Glutamatergic neuron (in vitro differentiated cells): ENCODE measurements around the gene FRAS1. TPM values are rescaled to one million over a fixed set of nuclear protein-coding genes. Genes with fewer than 3 reads are reported as not detected.

Source experiments
- DNase-seq: peaks from one replicate; pipeline ENCODE4 v3.0.0; 2022
- H3K27ac Mint-ChIP-seq: one replicate; pipeline ENCODE4 v1.8.0; 2020; ENCODE audit warnings: mild to moderate bottlenecking, mixed read lengths, inconsistent platforms; ENCODE audit not compliant: unreplicated experiment
- H3K27me3 Mint-ChIP-seq: one replicate; pipeline ENCODE4 v1.8.0; 2020; ENCODE audit warnings: mild to moderate bottlenecking, moderate library complexity, mixed read lengths, inconsistent platforms; ENCODE audit not compliant: unreplicated experiment
- H3K36me3 Mint-ChIP-seq: one replicate; pipeline ENCODE4 v1.8.0; 2020; ENCODE audit warnings: mild to moderate bottlenecking, mixed read lengths, inconsistent platforms; ENCODE audit not compliant: unreplicated experiment
- H3K4me1 Mint-ChIP-seq: one replicate; pipeline ENCODE4 v1.8.0; 2020; ENCODE audit warnings: mild to moderate bottlenecking, low read depth, mixed read lengths, inconsistent platforms; ENCODE audit not compliant: unreplicated experiment
- H3K4me3 Mint-ChIP-seq: one replicate; pipeline ENCODE4 v1.8.0; 2020; ENCODE audit warnings: mild to moderate bottlenecking, mixed read lengths, inconsistent platforms; ENCODE audit not compliant: unreplicated experiment
- H3K9me3 Mint-ChIP-seq: one replicate; pipeline ENCODE4 v1.8.0; 2020; ENCODE audit warnings: mild to moderate bottlenecking, moderate library complexity, mixed read lengths, inconsistent platforms; ENCODE audit not compliant: unreplicated experiment
- total RNA-seq: library from RNA; stranded (reverse); fragmentation: NEBNext Ultra II Directional; extraction: Animal tissue kit (Norgen Biotek cat#: 25700); gene quantifications from one replicate; pipeline ENCODE4 v1.2.1, GENCODE V29; 2021; ENCODE audit not compliant: unreplicated experiment
- TF ChIP-seq, protein P1 (sequence below): fragments of 200-600 bp; sonication (generic); IDR thresholded peaks from one replicate; pipeline ENCODE4 v1.5.0; 2021; ENCODE audit not compliant: partially characterized antibody, unreplicated experiment

Gene FRAS1
- total RNA-seq, 1 donor from 2014 or later, result 18.7 TPM

DNA sequence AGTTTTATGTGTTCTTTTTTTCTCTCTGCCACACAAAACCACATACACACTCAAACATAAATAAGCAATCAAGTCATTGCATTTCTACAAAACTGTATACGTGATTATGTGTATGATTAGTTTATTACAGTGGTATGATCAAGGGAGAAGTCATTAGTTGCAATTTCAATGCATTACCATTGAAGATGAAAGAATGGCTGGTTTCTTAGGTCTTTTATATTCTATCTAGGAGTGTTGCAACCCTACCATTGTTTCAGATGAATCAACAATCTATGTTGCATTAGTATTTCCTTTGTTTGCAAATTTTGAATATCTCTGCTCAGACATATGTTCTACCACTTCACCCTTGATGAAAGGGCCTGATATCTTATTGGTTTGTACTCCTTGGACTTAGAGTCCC is 501.3 kb downstream of the FRAS1 start:
- no peak for DNase-seq
- Mint-ChIP-seq H3K27me3 (peaks cover 3% of the 10 kb centered on the region), H3K4me1 (peaks cover 9% of the 10 kb centered on the region), H3K9me3 (no peaks in the 10 kb centered on the region), H3K27ac (no peak overlapping the region), H3K4me3 (no peak overlapping the region), H3K36me3 (no peaks in the 10 kb centered on the region)
- TF ChIP-seq, protein P1, sequence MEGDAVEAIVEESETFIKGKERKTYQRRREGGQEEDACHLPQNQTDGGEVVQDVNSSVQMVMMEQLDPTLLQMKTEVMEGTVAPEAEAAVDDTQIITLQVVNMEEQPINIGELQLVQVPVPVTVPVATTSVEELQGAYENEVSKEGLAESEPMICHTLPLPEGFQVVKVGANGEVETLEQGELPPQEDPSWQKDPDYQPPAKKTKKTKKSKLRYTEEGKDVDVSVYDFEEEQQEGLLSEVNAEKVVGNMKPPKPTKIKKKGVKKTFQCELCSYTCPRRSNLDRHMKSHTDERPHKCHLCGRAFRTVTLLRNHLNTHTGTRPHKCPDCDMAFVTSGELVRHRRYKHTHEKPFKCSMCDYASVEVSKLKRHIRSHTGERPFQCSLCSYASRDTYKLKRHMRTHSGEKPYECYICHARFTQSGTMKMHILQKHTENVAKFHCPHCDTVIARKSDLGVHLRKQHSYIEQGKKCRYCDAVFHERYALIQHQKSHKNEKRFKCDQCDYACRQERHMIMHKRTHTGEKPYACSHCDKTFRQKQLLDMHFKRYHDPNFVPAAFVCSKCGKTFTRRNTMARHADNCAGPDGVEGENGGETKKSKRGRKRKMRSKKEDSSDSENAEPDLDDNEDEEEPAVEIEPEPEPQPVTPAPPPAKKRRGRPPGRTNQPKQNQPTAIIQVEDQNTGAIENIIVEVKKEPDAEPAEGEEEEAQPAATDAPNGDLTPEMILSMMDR, result no peak

DNA sequence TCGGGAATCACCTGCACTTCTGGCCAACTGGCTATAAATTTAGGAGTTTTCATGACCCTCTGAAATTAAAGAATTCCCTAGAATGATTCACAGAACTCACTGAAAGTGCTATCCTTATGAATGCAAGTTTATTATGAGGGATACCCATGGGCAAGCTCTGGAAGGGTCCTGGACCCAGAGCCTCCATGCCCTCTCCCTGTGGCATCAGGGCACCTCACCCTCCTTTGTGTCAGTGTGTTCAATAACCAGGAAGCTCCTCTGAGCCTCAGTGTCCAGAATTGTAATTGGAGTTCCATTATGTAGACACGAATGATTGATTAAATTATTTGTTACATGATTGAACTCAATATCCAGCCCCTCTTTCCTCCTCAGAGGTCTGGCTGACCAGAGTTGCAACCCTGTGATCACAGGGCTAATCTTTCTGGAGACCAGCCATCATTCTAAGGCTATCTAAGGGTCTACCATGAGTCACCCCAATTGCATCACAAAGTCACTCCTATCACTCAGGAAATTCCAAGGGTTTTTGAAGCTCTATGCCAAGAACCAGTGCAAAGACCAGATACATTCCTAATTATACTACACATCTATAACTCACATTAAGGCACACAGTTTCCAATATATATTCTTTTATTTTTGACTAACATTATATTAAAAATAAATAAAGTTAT is 503.3 kb downstream of the FRAS1 start:
- H3K27ac Mint-ChIP-seq, result no peak overlapping the region
- H3K27me3 Mint-ChIP-seq, result peaks cover 5% of the 10 kb centered on the region
- H3K4me1 Mint-ChIP-seq, result peaks cover 9% of the 10 kb centered on the region
- TF ChIP-seq, protein P1, result no peak
- H3K9me3 Mint-ChIP-seq, result no peaks in the 10 kb centered on the region
- no peak overlapping the region for H3K4me3 Mint-ChIP-seq
- no peaks in the 10 kb centered on the region for H3K36me3 Mint-ChIP-seq
- DNase-seq, result no peak

DNA sequence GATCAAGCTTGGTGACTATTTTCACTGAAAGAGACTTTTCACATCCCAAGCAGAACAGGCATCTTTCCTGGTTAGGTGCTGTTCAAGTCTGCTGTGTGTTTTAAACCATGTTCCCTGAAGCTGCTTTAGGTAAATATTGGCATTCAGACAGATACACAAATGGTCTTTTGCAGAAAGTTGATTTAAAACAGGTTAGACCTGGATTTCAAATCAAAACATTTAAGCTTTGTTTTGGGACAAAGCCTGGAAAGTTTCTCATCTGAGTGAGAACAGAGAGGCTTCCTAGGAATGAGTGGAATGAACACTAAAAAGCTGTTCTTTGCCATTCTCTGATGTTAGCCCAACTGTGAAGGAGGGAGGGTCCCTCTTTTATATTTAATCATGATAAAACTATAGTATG is 504.6 kb downstream of the FRAS1 start:
- Mint-ChIP-seq H3K4me3 (no peak overlapping the region), H3K9me3 (no peaks in the 10 kb centered on the region), H3K36me3 (no peaks in the 10 kb centered on the region), H3K27me3 (peaks cover 5% of the 10 kb centered on the region), H3K27ac (no peak overlapping the region), H3K4me1 (peaks cover 9% of the 10 kb centered on the region)
- DNase-seq, result no peak
- TF ChIP-seq, protein P1, result no peak

DNA sequence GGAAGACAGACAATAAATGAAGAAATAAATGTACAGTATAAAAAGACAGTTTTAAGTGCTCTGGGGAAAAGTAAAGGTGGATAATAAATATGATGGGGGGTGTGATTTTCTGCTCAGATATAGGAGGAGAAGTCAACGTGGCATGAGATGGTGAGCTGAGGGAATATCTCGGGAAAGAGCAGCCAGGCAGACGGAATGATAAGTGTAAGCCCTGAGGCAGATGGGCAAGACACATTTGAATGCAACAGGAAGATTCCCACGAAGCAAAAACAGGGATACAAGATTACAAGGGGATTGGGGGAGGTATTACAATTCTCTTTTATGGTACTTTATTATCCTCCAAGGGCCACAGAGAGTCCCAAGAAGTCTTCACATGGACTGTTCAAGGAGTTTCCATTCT is 505.6 kb downstream of the FRAS1 start:
- no peak overlapping the region for H3K4me3 Mint-ChIP-seq
- no peaks in the 10 kb centered on the region for H3K9me3 Mint-ChIP-seq
- no peak for DNase-seq
- TF ChIP-seq, protein P1, result no peak
- H3K27me3 Mint-ChIP-seq, result peaks cover 5% of the 10 kb centered on the region
- no peak overlapping the region for H3K27ac Mint-ChIP-seq
- H3K4me1 Mint-ChIP-seq, result peaks cover 9% of the 10 kb centered on the region
- H3K36me3 Mint-ChIP-seq, result no peaks in the 10 kb centered on the region

DNA sequence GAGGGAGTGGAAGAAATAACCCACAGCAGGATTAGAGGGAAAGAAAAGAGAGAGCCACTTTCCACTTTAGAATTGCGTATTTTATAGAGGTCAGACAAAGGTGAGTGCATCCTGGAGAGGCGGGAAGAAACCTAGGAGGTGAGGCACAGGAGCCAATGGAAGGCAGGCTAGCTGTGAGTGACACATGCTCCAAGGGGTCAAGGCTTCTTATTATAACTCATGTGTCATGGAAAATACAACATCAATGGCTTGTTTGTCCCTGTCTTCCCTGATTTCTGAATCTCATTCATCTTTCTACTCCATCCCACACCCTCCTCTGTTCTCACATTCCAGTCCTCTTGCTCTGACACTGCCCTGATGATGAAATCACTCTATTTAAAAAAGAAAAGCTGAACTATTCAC is 508.8 kb downstream of the FRAS1 start:
- Mint-ChIP-seq H3K27ac (no peak overlapping the region), H3K9me3 (no peaks in the 10 kb centered on the region), H3K27me3 (peaks cover 5% of the 10 kb centered on the region), H3K4me3 (no peak overlapping the region), H3K4me1 (peaks cover 9% of the 10 kb centered on the region), H3K36me3 (no peaks in the 10 kb centered on the region)
- TF ChIP-seq, protein P1, result no peak
- DNase-seq, result no peak
